Head of caudate nucleus (tissue), 42 donors: ENCODE results near the gene SURF2.
A peak's percentile ranks its signal among the peaks of the same experiment; 100 is the strongest.
"Not testable (repeated sequence)": the region's sequence is repeated elsewhere in the genome, so short reads cannot be mapped to it uniquely, and the experiment has no call there.

Experiments used
- DNase-seq, 42 donors: peaks; one replicate each; pipeline versions ENCODE4 v3.0.0 to v3.0.0-alpha.2; 2020 to 2021; ENCODE audit warnings: mixed read lengths in 7 of 42
- intact Hi-C: fragments of 100-400 bp; cut with DNase I; formaldehyde crosslinking; loops from one replicate; pipeline ENCODE4 v1.15.0; 2022

Gene SURF2

GRCh38 chr9:133386338-133386737 is 30.0 kb downstream of the SURF2 start:
- intact Hi-C loops = no loop called here
- DNase-seq = no peak

GRCh38 chr9:133387680-133388079 is 31.3 kb downstream of the SURF2 start:
- intact Hi-C loops = no loop called here
- DNase-seq = no peak

- no peak for DNase-seq
- intact Hi-C loops = no loop called here
Observed at GRCh38 chr9:133389025-133389557, 32.7 kb downstream of the SURF2 start.

GRCh38 chr9:133389562-133389961 is 33.2 kb downstream of the SURF2 start:
- DNase-seq = no peak
- intact Hi-C loops = no loop called here

GRCh38 chr9:133390713-133391112 is 34.4 kb downstream of the SURF2 start:
- intact Hi-C loops = no loop called here
- no peak for DNase-seq

GRCh38 chr9:133391449-133391848 is 35.1 kb downstream of the SURF2 start:
- intact Hi-C loops, DNase-seq: not testable (repeated sequence)

GRCh38 chr9:133392308-133392707 is 36.0 kb downstream of the SURF2 start:
- DNase-seq, intact Hi-C loops: not testable (repeated sequence)

- intact Hi-C loops = no loop called here
Observed at GRCh38 chr9:133393399-133393798, 37.0 kb downstream of the SURF2 start.

GRCh38 chr9:133394687-133395271 is 38.4 kb downstream of the SURF2 start:
- intact Hi-C loops = no loop called here
- DNase-seq = no peak

More at GRCh38 chr9:133393399-133393798, 37.0 kb downstream of the SURF2 start:
- DNase-seq = no peak

GRCh38 chr9:133396952-133397351 is 40.6 kb downstream of the SURF2 start:
- intact Hi-C loops = no loop called here
- DNase-seq = peak in 6 of 42 donors; percentile 18 to 51 (median 33)

GRCh38 chr9:133397370-133397769 is 41.0 kb downstream of the SURF2 start:
- no peak for DNase-seq
- intact Hi-C loops = no loop called here

- no peak for DNase-seq
- intact Hi-C loops = no loop called here
Observed at GRCh38 chr9:133397895-133398294, 41.5 kb downstream of the SURF2 start.

GRCh38 chr9:133400292-133400691 is 43.9 kb downstream of the SURF2 start:
- intact Hi-C loops = no loop called here

GRCh38 chr9:133401588-133401987 is 45.2 kb downstream of the SURF2 start:
- DNase-seq = no peak
- intact Hi-C loops = no loop called here

More at GRCh38 chr9:133400292-133400691, 43.9 kb downstream of the SURF2 start:
- no peak for DNase-seq

GRCh38 chr9:133402689-133403088 is 46.3 kb downstream of the SURF2 start:
- no peak for DNase-seq
- intact Hi-C loops = no loop called here

GRCh38 chr9:133403766-133404453 is 47.6 kb downstream of the SURF2 start:
- DNase-seq = peak in 8 of 42 donors; percentile 19 to 52 (median 30)
- intact Hi-C loops = no loop called here

- intact Hi-C loops = loop anchor here (5.0 kb wide), 1 partner anchor 83 kb away; no protein-coding TSS in a partner anchor
- DNase-seq = no peak
Observed at GRCh38 chr9:133404454-133405002, 48.2 kb downstream of the SURF2 start.

- DNase-seq = no peak
- intact Hi-C loops = loop anchor here (5.0 kb wide), 1 partner anchor 82 kb away; no protein-coding TSS in a partner anchor
Observed at GRCh38 chr9:133405508-133406438, 49.4 kb downstream of the SURF2 start.
